Endothelial cell of umbilical vein (primary cell): ENCODE data around the gene PLCXD3. TPM values are rescaled to one million over a fixed set of nuclear protein-coding genes. Genes with fewer than 3 reads are reported as not detected.

Source experiments
- BruUV-seq: library from RNA; stranded (reverse); fragments of 400-500 nt; replicated peaks from 2 replicates; lab custom pipeline; 2021; lab: Mats Ljungman, UMichigan
- CTCF ChIA-PET: fragments of 300-600, 350-600 bp; sonication (Branson Sonifier 250); formaldehyde crosslinking; loops from one replicate; lab custom pipeline; 2021; ENCODE audit warnings: antibody characterized with exemption, inconsistent platforms; lab: Charles Lee
- POLR2A ChIA-PET: fragments of 300-600, 350-600 bp; sonication (Branson Sonifier 250); formaldehyde crosslinking; loops from one replicate; lab custom pipeline; 2021; ENCODE audit warnings: antibody characterized with exemption, inconsistent platforms; lab: Charles Lee
- DNase-seq: peaks from one replicate; pipeline ENCODE4 v3.0.0-alpha.2; 2011; ENCODE audit warnings: low read depth, low spot score
- FAIRE-seq: peaks from 2 replicates; lab custom pipeline; 2011; peaks lifted over from hg19 to GRCh38; lab: Jason Lieb, UNC
- H2AFZ ChIP-seq: 2 replicates; pipeline ENCODE4 v1.6.0; 2012; ENCODE audit warnings: low read depth, low read length, control low read depth, inconsistent platforms
- H3K27ac ChIP-seq: 2 replicates; pipeline ENCODE4 v1.5.1; 2011; ENCODE audit warnings: low read depth, mild to moderate bottlenecking, control low read depth, low read length, moderate library complexity; ENCODE audit not compliant: insufficient read depth
- H3K27me3 ChIP-seq, 2 experiments: 2 replicates each; pipeline versions ENCODE4 v1.6.0 to v1.6.1; 2011; ENCODE audit warnings: low read length in 2 of 2, mixed read lengths in 1 of 2; ENCODE audit not compliant: control insufficient read depth in 2 of 2, insufficient read depth in 2 of 2
- H3K36me3 ChIP-seq, 2 experiments: 2 replicates in 1 of 2; 3 replicates in 1 of 2; pipeline ENCODE4 v1.5.1; 2011; ENCODE audit warnings: low read length in 2 of 2, mild to moderate bottlenecking in 1 of 2, moderate library complexity in 1 of 2; ENCODE audit not compliant: control insufficient read depth in 2 of 2, insufficient read depth in 2 of 2; ENCODE audit errors: extremely low read depth in 1 of 2
- H3K4me1 ChIP-seq: 3 replicates; pipeline ENCODE4 v1.5.1; 2011; ENCODE audit warnings: mild to moderate bottlenecking, low read length; ENCODE audit not compliant: control insufficient read depth, insufficient read depth; ENCODE audit errors: extremely low read depth
- H3K4me2 ChIP-seq: 2 replicates; pipeline ENCODE4 v1.6.1; 2011; ENCODE audit warnings: low read length, control low read depth, mixed read lengths; ENCODE audit not compliant: insufficient read depth
- H3K4me3 ChIP-seq, 3 experiments: fragments of 200-600 bp in 1 of 3; sonication (generic), shearing (Covaris generic) in 1 of 3; replicated peaks in 1 of 3; 2 replicates each; pipeline ENCODE4 v1.5.1; 2011 to 2016; ENCODE audit warnings: control low read depth in 3 of 3, low read length in 3 of 3, mild to moderate bottlenecking in 2 of 3, inconsistent platforms in 1 of 3, low read depth in 1 of 3, moderate library complexity in 1 of 3; ENCODE audit not compliant: insufficient read depth in 1 of 3
- H3K79me2 ChIP-seq: 2 replicates; pipeline ENCODE4 v1.6.0; 2012; ENCODE audit warnings: low read length, inconsistent platforms; ENCODE audit not compliant: control insufficient read depth, insufficient read depth
- H3K9ac ChIP-seq: replicated peaks from 2 replicates; pipeline ENCODE3; 2011; ENCODE audit warnings: low read length, control low read depth; ENCODE audit not compliant: insufficient read depth; ENCODE audit errors: extremely low read depth
- H3K9me1 ChIP-seq: replicated peaks from 3 replicates; pipeline ENCODE4 v1.6.0; 2011; ENCODE audit warnings: mild to moderate bottlenecking, low read length; ENCODE audit not compliant: control insufficient read depth, insufficient read depth; ENCODE audit errors: extremely low read depth
- H3K9me3 ChIP-seq: replicated peaks from 2 replicates; pipeline ENCODE4 v1.5.1; 2012; ENCODE audit warnings: low read length, inconsistent platforms; ENCODE audit not compliant: control insufficient read depth, insufficient read depth
- H4K20me1 ChIP-seq: replicated peaks from 2 replicates; pipeline ENCODE3; 2011; ENCODE audit warnings: mild to moderate bottlenecking, low read length; ENCODE audit not compliant: control insufficient read depth, insufficient read depth; ENCODE audit errors: extremely low read depth
- EZH2 ChIP-seq: IDR thresholded peaks from 2 replicates; pipeline ENCODE4 v1.6.1; 2012; ENCODE audit warnings: borderline replicate concordance, low read depth, mild to moderate bottlenecking, moderate library complexity, low read length, inconsistent platforms; ENCODE audit not compliant: severe bottlenecking
- JUN ChIP-seq: IDR thresholded peaks from 2 replicates; pipeline ENCODE4 v1.6.1; 2011; ENCODE audit warnings: borderline replicate concordance, low read depth; ENCODE audit not compliant: insufficient read length, insufficient read depth
- MYC ChIP-seq: IDR thresholded peaks from one replicate; pipeline ENCODE4 v1.6.1; 2011; ENCODE audit warnings: mild to moderate bottlenecking, low read depth, low read length
- POLR2AphosphoS5 ChIP-seq: IDR thresholded peaks from 2 replicates; pipeline ENCODE4 v1.6.1; 2012; ENCODE audit warnings: low read depth, mild to moderate bottlenecking, control low read depth, low read length, moderate library complexity; ENCODE audit not compliant: insufficient read depth
- dilution Hi-C: fragments of 300-500 bp; cut with MboI; formaldehyde crosslinking; loops from one replicate; pipeline ENCODE4 v1.15.0; 2019; ENCODE audit warnings: low sequenced_read_pairs; ENCODE audit not compliant: extremely low pct_ligation_motif_present
- intact Hi-C: fragments of 100-400 bp; cut with micrococcal nuclease; formaldehyde crosslinking; loops from one replicate; pipeline ENCODE4 v1.10.0; 2022
- polyA plus RNA-seq, 4 experiments: library from polyadenylated mRNA; depleted of rRNA in 3 of 4; stranded (reverse) in 3 of 4; unstranded in 1 of 4; fragments of >200 nt; gene quantifications; 2 replicates each; pipeline versions ENCODE4 v1.2.1 to v1.2.3, GENCODE V29; 2011 to 2012; ENCODE audit warnings: missing spikeins in 1 of 4
- total RNA-seq: library from RNA; stranded (reverse); gene quantifications from 2 replicates; pipeline ENCODE4 v1.2.3, GENCODE V29; 2021

Gene PLCXD3
- total and polyA plus RNA-seq, 2 donors (not counting 3 experiments of a cell fraction or from before 2014, with no cell fraction given) = not detected

GRCh38 chr5:41526699-41527098 is 16.3 kb upstream of the PLCXD3 start:
- FAIRE-seq (no peak), DNase-seq (no peak)
- intact Hi-C loops = no loop called here
- Histone ChIP-seq H3K4me2 (no peak overlapping the region), H3K4me3 (no peak overlapping the region), H3K79me2 (no peaks in the 10 kb centered on the region), H3K27me3 (no peaks in the 10 kb centered on the region), H3K36me3 (no peaks in the 10 kb centered on the region), H4K20me1 (no peaks in the 10 kb centered on the region), H3K9me3 (no peaks in the 10 kb centered on the region), H3K27ac (no peak overlapping the region), H2AFZ (no peak overlapping the region), H3K9me1 (no peaks in the 10 kb centered on the region), H3K9ac (no peak overlapping the region), H3K4me1 (no peaks in the 10 kb centered on the region)
- BruUV-seq = no TSS peak
- POLR2A ChIA-PET = no interaction called here
- dilution Hi-C loops = no loop called here
- no peak for TF ChIP-seq JUN
- TF ChIP-seq EZH2 = no peak
- no peak for TF ChIP-seq MYC
- CTCF ChIA-PET = no interaction called here

- H3K4me2 ChIP-seq = no peak overlapping the region
- H3K27me3 ChIP-seq = no peaks in the 10 kb centered on the region
- H2AFZ ChIP-seq = no peak overlapping the region
- ChIA-PET POLR2A (no interaction called here), CTCF (interaction anchor here (0.7 kb wide), 1 partner anchor 254 kb away, joined by 6 read pairs; no protein-coding TSS in a partner anchor)
- H3K79me2 ChIP-seq = no peaks in the 10 kb centered on the region
- FAIRE-seq (no peak), DNase-seq (no peak)
- dilution Hi-C loops = no loop called here
- no peak overlapping the region for H3K4me3 ChIP-seq
- intact Hi-C loops = no loop called here
- no peaks in the 10 kb centered on the region for H3K4me1 ChIP-seq
- BruUV-seq = no TSS peak
- H3K9ac ChIP-seq = no peak overlapping the region
- no peak overlapping the region for H3K27ac ChIP-seq
- H3K36me3 ChIP-seq = no peaks in the 10 kb centered on the region
- no peaks in the 10 kb centered on the region for H3K9me3 ChIP-seq
- H4K20me1 ChIP-seq = no peaks in the 10 kb centered on the region
- no peaks in the 10 kb centered on the region for H3K9me1 ChIP-seq
- no peak for TF ChIP-seq POLR2AphosphoS5
These were observed 13.8 kb upstream of the PLCXD3 start for GRCh38 chr5:41524174-41524573.
